HepG2 (cell line): Measurements from ENCODE around the gene UTP3. TPM values are rescaled to one million over a fixed set of nuclear protein-coding genes. Genes with fewer than 3 reads are reported as not detected.

Source experiments
- AHR ChIP-seq: IDR thresholded peaks from 2 replicates; pipeline ENCODE4 v1.6.1; 2018; ENCODE audit warnings: missing genetic modification reagents, missing compliant biosample characterization
- AKNA ChIP-seq: sonication (generic); formaldehyde crosslinking; IDR thresholded peaks from 2 replicates; pipeline ENCODE4 v1.4.0; 2020; ENCODE audit warnings: missing genetic modification reagents, borderline replicate concordance
- DMAP1 ChIP-seq: IDR thresholded peaks from 2 replicates; pipeline ENCODE4 v1.6.1; 2016
- GTF3A ChIP-seq: sonication (generic); formaldehyde crosslinking; conservative IDR thresholded peaks from 2 replicates; pipeline ENCODE4 v1.4.0; 2020; ENCODE audit warnings: mild to moderate bottlenecking, missing genetic modification reagents
- JDP2 ChIP-seq: sonication (generic); formaldehyde crosslinking; IDR thresholded peaks from 2 replicates; pipeline ENCODE4 v1.8.1; 2022; ENCODE audit warnings: missing genetic modification reagents, borderline replicate concordance
- KAT2B ChIP-seq: fragments of 150-350 bp; IDR thresholded peaks from 2 replicates; pipeline ENCODE4 v1.6.1; 2014; ENCODE audit warnings: low read depth, low read length, borderline replicate concordance
- KLF13 ChIP-seq: sonication (generic); formaldehyde crosslinking; IDR thresholded peaks from 2 replicates; pipeline ENCODE4 v1.4.0; 2020; ENCODE audit warnings: mild to moderate bottlenecking, missing genetic modification reagents
- MAF1 ChIP-seq: sonication (generic); formaldehyde crosslinking; IDR thresholded peaks from 2 replicates; pipeline ENCODE4 v1.5.0; 2020; ENCODE audit warnings: missing genetic modification reagents, borderline replicate concordance
- MAFK ChIP-seq, 2 experiments: IDR thresholded peaks in 1 of 2; conservative IDR thresholded peaks in 1 of 2; 2 replicates each; pipeline ENCODE4 v1.6.1; 2011; ENCODE audit warnings: improper control_type of control experiment in 2 of 2, low read length in 2 of 2
- NR1H2 ChIP-seq: sonication (generic); formaldehyde crosslinking; IDR thresholded peaks from 2 replicates; pipeline ENCODE4 v1.8.1; 2022; ENCODE audit warnings: low read depth, missing genetic modification reagents, borderline replicate concordance
- PAXIP1 ChIP-seq: sonication (generic); formaldehyde crosslinking; conservative IDR thresholded peaks from 2 replicates; pipeline ENCODE4 v1.4.0; 2020; ENCODE audit warnings: mild to moderate bottlenecking, missing genetic modification reagents, moderate library complexity
- PRPF4 ChIP-seq: fragments of 200-400 bp; formaldehyde crosslinking; IDR thresholded peaks from 2 replicates; pipeline ENCODE4 v1.6.1; 2016; ENCODE audit warnings: low read length, low read depth; ENCODE audit not compliant: poor library complexity, severe bottlenecking
- RXRB ChIP-seq: IDR thresholded peaks from 2 replicates; pipeline ENCODE4 v1.6.1; 2016; ENCODE audit warnings: borderline replicate concordance, missing genetic modification reagents, missing compliant biosample characterization
- SIN3A ChIP-seq: IDR thresholded peaks from 2 replicates; pipeline ENCODE4 v1.6.1; 2011; ENCODE audit warnings: low read depth, mild to moderate bottlenecking, control low read depth, low read length, borderline replicate concordance
- SIX1 ChIP-seq: sonication (generic); formaldehyde crosslinking; IDR thresholded peaks from 2 replicates; pipeline ENCODE4 v1.4.0; 2020; ENCODE audit warnings: missing genetic modification reagents, borderline replicate concordance
- ZNF10 ChIP-seq: sonication (generic); formaldehyde crosslinking; IDR thresholded peaks from 2 replicates; pipeline ENCODE4 v1.4.0; 2020; ENCODE audit warnings: mild to moderate bottlenecking, low read depth, missing genetic modification reagents, borderline replicate concordance
- ZNF224 ChIP-seq: sonication (generic); formaldehyde crosslinking; IDR thresholded peaks from 2 replicates; pipeline ENCODE4 v1.5.0; 2020; ENCODE audit warnings: mild to moderate bottlenecking, missing genetic modification reagents
- ZNF703 ChIP-seq: sonication (generic); formaldehyde crosslinking; IDR thresholded peaks from 2 replicates; pipeline ENCODE4 v1.5.1; 2020; ENCODE audit warnings: missing genetic modification reagents, mild to moderate bottlenecking, moderate library complexity, borderline replicate concordance
- ZNF737 ChIP-seq: sonication (generic); formaldehyde crosslinking; IDR thresholded peaks from 2 replicates; pipeline ENCODE4 v1.5.0; 2020; ENCODE audit warnings: missing genetic modification reagents, mild to moderate bottlenecking, borderline replicate concordance
- ZNF747 ChIP-seq: sonication (generic); formaldehyde crosslinking; IDR thresholded peaks from 2 replicates; pipeline ENCODE4 v1.8.1; 2023; ENCODE audit warnings: missing genetic modification reagents, mild to moderate bottlenecking, borderline replicate concordance
- polyA plus RNA-seq, 8 experiments: library from polyadenylated mRNA; depleted of rRNA in 3 of 8; stranded (reverse) in 7 of 8; unstranded in 1 of 8; fragments of >200 nt; fragmentation: Illumina TruSeq in 4 of 8; extraction: Trizol in 4 of 8; gene quantifications; 2 replicates each; pipeline versions ENCODE4 v1.2.1 to v1.2.3, GENCODE V29; 2011 to 2016; ENCODE audit warnings: low read depth in 4 of 8, missing spikeins in 1 of 8, mixed read lengths in 1 of 8; ENCODE audit not compliant: insufficient read depth in 1 of 8
- total RNA-seq, 5 experiments: library from RNA; depleted of rRNA; stranded (reverse); fragments of >200 nt; fragmentation: Illumina TruSeq; extraction: Trizol; gene quantifications; 2 replicates each; pipeline ENCODE4 v1.2.3, GENCODE V29; 2016; ENCODE audit warnings: low read depth in 1 of 5

Gene UTP3
- total and polyA plus RNA-seq, 2 of the 13 experiments (the other 11 are each of a cell fraction or from before 2014, with no cell fraction given), result 6.9 to 19.5 TPM

GRCh38 chr4:70714079-70714887 lies 26.0 kb downstream of the UTP3 start (continued):
- TF ChIP-seq SIX1 (no peak), RXRB (CRISPR knock-in tag) (peak; percentile 61; the same call in 1 of the 2 replicates), DMAP1 (CRISPR knock-in tag) (0 out of 2 replicates have a peak, but pooled peaks have one; percentile 30), GTF3A (CRISPR knock-in tag) (no peak), AHR (CRISPR knock-in tag) (no peak), ZNF703 (CRISPR knock-in tag) (no peak), AKNA (CRISPR knock-in tag) (no peak), MAF1 (CRISPR knock-in tag) (no peak), ZNF737 (no peak), MAFK (conservative IDR thresholded peaks at IDR 0.05 in 1 of 2, IDR thresholded peaks at IDR 0.05 in 1 of 2; ENCODE audit: low read length in 2 of 2) (peak; percentile 32 to 72; a peak in 3 of 4 replicates), KLF13 (CRISPR knock-in tag) (no peak), SIN3A (no peak), ZNF747 (no peak), PAXIP1 (CRISPR knock-in tag) (peak; percentile 45), NR1H2 (CRISPR knock-in tag) (no peak), PRPF4 (no peak), ZNF10 (CRISPR knock-in tag) (no peak), ZNF224 (CRISPR knock-in tag) (no peak), KAT2B (no peak), JDP2 (no peak)
